Measurements from ENCODE around the gene CAND2. TPM values are rescaled to one million over a fixed set of nuclear protein-coding genes. Genes with fewer than 3 reads are reported as not detected.

CAND2 gene
- polyA plus RNA-seq, 3 donors: not detected

DNA sequence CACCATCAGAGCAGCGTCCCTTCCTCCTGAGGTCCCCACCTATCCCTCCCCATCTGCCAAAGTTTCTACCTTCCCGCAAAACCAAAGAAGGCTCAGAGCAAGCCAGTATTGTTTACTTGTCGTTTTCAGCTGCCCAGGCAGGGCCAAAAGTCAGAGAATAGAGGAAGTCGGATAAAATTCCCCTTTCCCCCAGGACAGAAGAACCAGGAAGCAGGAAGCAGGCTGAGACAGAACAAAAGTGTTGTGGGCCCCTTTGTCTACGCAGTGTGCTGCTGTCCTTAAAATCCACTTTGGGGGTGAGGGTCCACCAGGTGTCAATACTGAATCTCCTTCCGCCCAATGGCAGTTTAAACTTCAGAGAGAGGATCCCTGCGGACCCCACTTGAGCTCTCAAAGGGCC lies 63.4 kb downstream of the CAND2 start:
- 90% methylated on average over 3 of the region's 7 CpGs for WGBS (ENCODE audit: insufficient coverage)
- Histone ChIP-seq H3K4me1 (ENCODE audit: control insufficient read depth in 1 of 2, insufficient read depth in 2 of 2, low read length in 2 of 2) (no peaks in the 10 kb centered on the region), H3K4me2 (replicated peaks; ENCODE audit: extremely low read depth, low read length, poor library complexity, severe bottlenecking) (no peak overlapping the region), H3K9me3 (replicated peaks in 1 of 2; ENCODE audit: control insufficient read depth in 1 of 2, insufficient read depth in 1 of 2, low read length in 2 of 2) (peaks cover 0 to 5% of the 10 kb centered on the region in 2 donors), H3K79me2 (ENCODE audit: insufficient read depth, low read length) (no peaks in the 10 kb centered on the region), H3K27me3 (ENCODE audit: control insufficient read depth in 2 of 2, insufficient read depth in 2 of 2, low read length in 2 of 2) (no peaks in the 10 kb centered on the region), H3K27ac (ENCODE audit: low read depth in 1 of 2, low read length in 2 of 2) (no peak overlapping the region), H3K36me3 (replicated peaks in 1 of 2; ENCODE audit: control insufficient read depth in 1 of 2, insufficient read depth in 2 of 2, low read length in 2 of 2) (no peaks in the 10 kb centered on the region), H2AFZ (ENCODE audit: insufficient read depth, low read depth, low read length, poor library complexity, severe bottlenecking) (no peak overlapping the region), H3K9ac (ENCODE audit: insufficient read depth, low read length, poor library complexity, severe bottlenecking) (no peak overlapping the region), H3K4me3 (replicated peaks in 1 of 3; ENCODE audit: low read depth in 2 of 3, low read length in 3 of 3) (no peak overlapping the region), H4K20me1 (ENCODE audit: insufficient read depth, low read length) (no peaks in the 10 kb centered on the region)
- H3K36me3 Mint-ChIP-seq: no peaks in the 10 kb centered on the region
- H3K9me3 Mint-ChIP-seq: peaks cover 3 to 8% (median 5%) of the 10 kb centered on the region in 7 donors
- H3K4me1 Mint-ChIP-seq: no peaks in the 10 kb centered on the region
- H3K27me3 Mint-ChIP-seq (ENCODE audit: low read depth in 3 of 3): peaks cover 0 to 8% (median 4%) of the 10 kb centered on the region in 3 donors
- intact Hi-C loops (cut with micrococcal nuclease): no loop called here
- no peak for TF ChIP-seq CTCF (IDR thresholded peaks at IDR 0.05)
- peak overlapping the region in 1 of 7 donors; percentile 10 for H3K27ac Mint-ChIP-seq
- H3K4me3 Mint-ChIP-seq: no peak overlapping the region
- DNase-seq: no peak

- WGBS (ENCODE audit: insufficient coverage): no CpG with 5 or more reads among the region's 5 CpGs
- H3K27me3 ChIP-seq (ENCODE audit: control insufficient read depth in 2 of 2, insufficient read depth in 2 of 2, low read length in 2 of 2): no peaks in the 10 kb centered on the region
- Mint-ChIP-seq H3K4me1 (no peaks in the 10 kb centered on the region), H3K36me3 (no peaks in the 10 kb centered on the region), H3K27ac (peak overlapping the region in 1 of 7 donors; percentile 14), H3K9me3 (peaks cover 13 to 20% (median 17%) of the 10 kb centered on the region in 7 donors), H3K27me3 (ENCODE audit: low read depth in 3 of 3) (peaks cover 4 to 12% (median 7%) of the 10 kb centered on the region in 3 donors), H3K4me3 (no peak overlapping the region)
- DNase-seq: no peak
- no peak overlapping the region for H2AFZ ChIP-seq (ENCODE audit: insufficient read depth, low read depth, low read length, poor library complexity, severe bottlenecking)
- no peak overlapping the region for H3K27ac ChIP-seq (ENCODE audit: low read depth in 1 of 2, low read length in 2 of 2)
- H3K36me3 ChIP-seq (replicated peaks in 1 of 2; ENCODE audit: control insufficient read depth in 1 of 2, insufficient read depth in 2 of 2, low read length in 2 of 2): no peaks in the 10 kb centered on the region
- no peak overlapping the region for H3K9ac ChIP-seq (ENCODE audit: insufficient read depth, low read length, poor library complexity, severe bottlenecking)
- TF ChIP-seq CTCF (IDR thresholded peaks at IDR 0.05): no peak
- no peaks in the 10 kb centered on the region for H3K79me2 ChIP-seq (ENCODE audit: insufficient read depth, low read length)
- H3K4me2 ChIP-seq (replicated peaks; ENCODE audit: extremely low read depth, low read length, poor library complexity, severe bottlenecking): no peak overlapping the region
- peaks cover 8 to 16% of the 10 kb centered on the region in 2 donors for H3K9me3 ChIP-seq (replicated peaks in 1 of 2; ENCODE audit: control insufficient read depth in 1 of 2, insufficient read depth in 1 of 2, low read length in 2 of 2)
- no peaks in the 10 kb centered on the region for H3K4me1 ChIP-seq (ENCODE audit: control insufficient read depth in 1 of 2, insufficient read depth in 2 of 2, low read length in 2 of 2)
- no peaks in the 10 kb centered on the region for H4K20me1 ChIP-seq (ENCODE audit: insufficient read depth, low read length)
- no peak overlapping the region for H3K4me3 ChIP-seq (replicated peaks in 1 of 3; ENCODE audit: low read depth in 2 of 3, low read length in 3 of 3)
- intact Hi-C loops (cut with micrococcal nuclease): no loop called here
Measured at GRCh38 chr3:12861611-12862010, 65.1 kb downstream of the CAND2 start.
